Progenitor cell of endocrine pancreas (in vitro differentiated cells): ENCODE data around the gene KIAA0930. TPM values are rescaled to one million over a fixed set of nuclear protein-coding genes. Genes with fewer than 3 reads are reported as not detected.

Source experiments
- DNase-seq: peaks from one replicate; pipeline ENCODE4 v3.0.0; 2021; ENCODE audit warnings: low spot score; ENCODE audit not compliant: unreplicated experiment
- H3K27ac Mint-ChIP-seq: 2 replicates; pipeline ENCODE4 v1.8.0; 2021; ENCODE audit warnings: mild to moderate bottlenecking, moderate library complexity, mixed read lengths
- H3K27me3 Mint-ChIP-seq: 2 replicates; pipeline ENCODE4 v1.8.0; 2021; ENCODE audit warnings: mixed read lengths
- H3K36me3 Mint-ChIP-seq: 2 replicates; pipeline ENCODE4 v1.8.0; 2022; ENCODE audit warnings: mixed read lengths; ENCODE audit not compliant: insufficient read depth
- H3K4me1 Mint-ChIP-seq: 2 replicates; pipeline ENCODE4 v1.8.0; 2021; ENCODE audit warnings: low read depth, mixed read lengths
- H3K4me3 Mint-ChIP-seq: 2 replicates; pipeline ENCODE4 v1.8.0; 2021; ENCODE audit warnings: low read depth, mild to moderate bottlenecking, moderate library complexity, mixed read lengths
- H3K9me3 Mint-ChIP-seq: 2 replicates; pipeline ENCODE4 v1.8.0; 2021; ENCODE audit warnings: low read depth, mixed read lengths
- total RNA-seq: library from RNA; stranded (reverse); gene quantifications from 2 replicates; pipeline ENCODE4 v1.2.1, GENCODE V29; 2021
- TF ChIP-seq, protein P1 (sequence below): fragments of 200-600 bp; sonication (generic); IDR thresholded peaks from one replicate; pipeline ENCODE4 v1.5.0; 2021; ENCODE audit warnings: antibody characterized with exemption, mild to moderate bottlenecking; ENCODE audit not compliant: unreplicated experiment

KIAA0930 gene
- total RNA-seq, 1 donor from 2014 or later = 45.3 TPM

DNA sequence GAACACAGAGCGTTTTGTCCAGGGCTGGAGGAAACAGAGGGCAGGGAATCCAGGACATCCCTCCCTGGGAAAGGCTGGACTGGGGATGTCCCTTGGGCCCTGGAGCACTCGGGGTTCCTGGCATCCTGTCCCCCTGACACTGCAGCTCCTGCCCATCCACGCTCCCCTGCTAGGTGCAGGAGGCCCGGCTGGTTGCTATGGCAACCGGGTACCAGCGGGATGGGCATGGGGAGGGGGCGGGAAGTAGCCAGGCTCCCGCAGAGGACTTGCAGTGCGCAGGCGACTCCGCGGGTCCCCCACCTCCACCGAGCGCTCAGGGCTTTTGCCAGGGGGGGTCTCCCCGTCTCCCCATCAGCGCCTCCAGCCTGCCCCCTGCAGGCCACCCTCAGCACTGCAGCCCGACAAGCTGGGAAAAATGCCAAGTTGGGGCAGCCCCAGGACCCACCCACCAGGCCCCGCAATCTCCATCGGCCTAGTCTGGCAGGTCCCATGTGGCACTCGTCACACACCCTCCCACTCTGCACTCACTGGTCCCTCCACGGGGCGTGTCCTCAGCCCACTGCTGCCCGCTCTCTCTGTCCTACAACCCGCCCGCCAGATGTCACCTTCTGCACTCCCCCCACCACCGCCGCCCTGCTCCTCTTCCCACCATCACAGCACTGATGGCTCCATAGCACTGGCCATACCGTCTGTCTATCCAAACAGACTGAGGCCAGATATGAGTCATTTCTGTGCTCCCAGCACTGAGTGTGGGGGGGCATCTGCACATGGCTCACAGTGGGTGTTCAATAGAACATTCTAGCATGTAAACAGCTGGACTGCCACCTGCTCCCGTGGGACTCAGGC, 31.5 kb downstream of the KIAA0930 start:
- TF ChIP-seq, protein P1, sequence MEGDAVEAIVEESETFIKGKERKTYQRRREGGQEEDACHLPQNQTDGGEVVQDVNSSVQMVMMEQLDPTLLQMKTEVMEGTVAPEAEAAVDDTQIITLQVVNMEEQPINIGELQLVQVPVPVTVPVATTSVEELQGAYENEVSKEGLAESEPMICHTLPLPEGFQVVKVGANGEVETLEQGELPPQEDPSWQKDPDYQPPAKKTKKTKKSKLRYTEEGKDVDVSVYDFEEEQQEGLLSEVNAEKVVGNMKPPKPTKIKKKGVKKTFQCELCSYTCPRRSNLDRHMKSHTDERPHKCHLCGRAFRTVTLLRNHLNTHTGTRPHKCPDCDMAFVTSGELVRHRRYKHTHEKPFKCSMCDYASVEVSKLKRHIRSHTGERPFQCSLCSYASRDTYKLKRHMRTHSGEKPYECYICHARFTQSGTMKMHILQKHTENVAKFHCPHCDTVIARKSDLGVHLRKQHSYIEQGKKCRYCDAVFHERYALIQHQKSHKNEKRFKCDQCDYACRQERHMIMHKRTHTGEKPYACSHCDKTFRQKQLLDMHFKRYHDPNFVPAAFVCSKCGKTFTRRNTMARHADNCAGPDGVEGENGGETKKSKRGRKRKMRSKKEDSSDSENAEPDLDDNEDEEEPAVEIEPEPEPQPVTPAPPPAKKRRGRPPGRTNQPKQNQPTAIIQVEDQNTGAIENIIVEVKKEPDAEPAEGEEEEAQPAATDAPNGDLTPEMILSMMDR = peak; percentile 69

DNA sequence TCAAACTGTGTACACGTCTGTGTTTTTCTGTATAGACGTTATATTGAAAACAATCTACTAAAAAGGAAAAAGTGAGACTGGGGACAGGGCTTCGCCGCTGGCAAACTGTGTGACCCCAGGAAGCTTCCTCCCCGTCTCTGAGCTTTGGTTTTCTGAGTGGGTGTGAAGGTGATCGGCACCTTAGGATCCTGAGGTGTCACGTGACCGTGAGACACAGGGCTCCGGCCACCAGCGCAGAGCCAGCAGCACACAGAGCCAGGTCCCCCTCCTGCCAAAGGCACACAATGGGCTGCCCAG, 32.0 kb downstream of the KIAA0930 start:
- H3K9me3 Mint-ChIP-seq = no peaks in the 10 kb centered on the region
- TF ChIP-seq, protein P1 = no peak
- peak overlapping the region; percentile 67 for H3K27ac Mint-ChIP-seq
- H3K36me3 Mint-ChIP-seq = peaks cover 4% of the 10 kb centered on the region
- no peak for DNase-seq
- H3K4me3 Mint-ChIP-seq = no peak overlapping the region
- peaks cover 8% of the 10 kb centered on the region for H3K27me3 Mint-ChIP-seq
- H3K4me1 Mint-ChIP-seq = peaks cover 5% of the 10 kb centered on the region

More for the DNA sequence above, 31.5 kb downstream of the KIAA0930 start:
- no peak overlapping the region for H3K4me3 Mint-ChIP-seq
- no peak for DNase-seq
- H3K36me3 Mint-ChIP-seq = peaks cover 4% of the 10 kb centered on the region
- H3K27me3 Mint-ChIP-seq = peaks cover 8% of the 10 kb centered on the region
- H3K4me1 Mint-ChIP-seq = peaks cover 5% of the 10 kb centered on the region
- H3K9me3 Mint-ChIP-seq = no peaks in the 10 kb centered on the region
- no peak overlapping the region for H3K27ac Mint-ChIP-seq

DNA sequence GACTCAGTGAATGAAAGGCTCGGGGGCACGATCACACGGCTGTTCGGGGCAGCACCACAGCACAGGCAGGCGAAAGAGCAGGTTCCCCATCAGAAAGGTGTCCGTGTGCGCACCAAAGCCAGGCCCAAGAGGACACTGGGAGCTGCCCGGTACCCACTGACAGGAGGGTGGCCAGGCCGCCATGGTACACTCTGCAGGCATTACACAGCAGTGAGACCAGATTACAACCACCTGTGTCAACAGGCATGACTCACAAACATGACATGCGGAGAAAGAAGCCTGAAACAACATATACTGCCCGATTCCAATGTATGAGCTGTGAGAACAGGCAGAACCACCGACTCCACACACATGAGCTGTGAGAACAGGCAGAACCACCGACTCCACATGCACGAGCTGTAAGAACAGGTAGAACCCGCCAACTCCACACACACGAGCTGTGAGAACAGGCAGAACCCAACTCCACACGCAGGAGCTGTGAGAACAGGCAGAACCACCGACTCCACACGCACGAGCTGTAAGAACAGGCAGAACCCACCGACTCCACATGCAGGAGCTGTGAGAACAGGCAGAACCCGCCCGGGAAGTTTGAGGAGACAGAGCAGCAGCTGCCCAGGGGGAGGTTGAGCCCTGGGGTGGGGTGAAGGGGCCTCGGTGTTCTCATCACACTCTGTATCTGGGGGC, 32.6 kb downstream of the KIAA0930 start:
- DNase-seq = no peak
- Mint-ChIP-seq H3K9me3 (no peaks in the 10 kb centered on the region), H3K36me3 (peaks cover 4% of the 10 kb centered on the region), H3K27me3 (peaks cover 6% of the 10 kb centered on the region), H3K4me1 (peaks cover 5% of the 10 kb centered on the region), H3K4me3 (no peak overlapping the region), H3K27ac (peak overlapping the region; percentile 67)
- TF ChIP-seq, protein P1 = no peak

DNA sequence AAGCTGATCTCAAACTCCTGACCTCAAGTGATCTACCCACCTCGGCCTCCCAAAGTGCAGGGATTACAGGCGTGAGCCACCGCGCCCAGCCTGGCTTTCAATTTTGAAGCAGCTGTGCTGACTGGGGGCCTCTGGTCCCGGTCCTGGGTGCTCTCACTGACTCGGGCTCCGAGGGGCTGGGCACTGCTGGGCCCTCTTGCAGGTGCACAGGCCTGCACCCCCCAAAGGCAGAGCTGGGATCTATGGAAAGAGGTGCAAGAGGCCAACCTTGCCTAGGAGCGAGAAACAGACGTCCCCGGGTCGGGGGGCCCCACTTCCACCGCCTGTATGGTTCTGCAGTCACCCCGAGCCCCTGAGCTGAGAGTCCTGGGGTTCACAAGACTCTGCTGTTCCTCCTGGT, 33.2 kb downstream of the KIAA0930 start:
- no peaks in the 10 kb centered on the region for H3K9me3 Mint-ChIP-seq
- TF ChIP-seq, protein P1 = no peak
- H3K27me3 Mint-ChIP-seq = no peaks in the 10 kb centered on the region
- no peak for DNase-seq
- H3K4me1 Mint-ChIP-seq = peaks cover 3% of the 10 kb centered on the region
- H3K36me3 Mint-ChIP-seq = peaks cover 4% of the 10 kb centered on the region
- no peak overlapping the region for H3K4me3 Mint-ChIP-seq
- H3K27ac Mint-ChIP-seq = no peak overlapping the region

DNA sequence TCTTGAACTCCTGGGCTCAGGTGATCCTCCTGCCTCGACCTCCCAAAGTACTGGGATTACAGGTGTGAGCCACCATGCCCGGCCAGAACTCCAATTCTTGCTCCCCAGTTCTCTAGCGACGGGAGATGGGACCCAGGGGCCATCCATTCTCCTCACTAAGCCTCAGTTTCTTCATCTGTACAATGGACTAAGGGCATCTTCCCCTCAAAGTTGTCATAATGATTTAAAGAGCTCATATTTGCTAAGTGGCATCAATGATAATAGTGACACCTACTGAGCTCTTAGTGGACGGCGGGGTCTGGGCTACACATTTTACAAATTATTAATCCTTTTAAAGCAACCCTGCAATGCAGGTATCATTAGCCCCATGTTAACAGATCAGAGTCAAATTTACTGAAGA, 34.5 kb downstream of the KIAA0930 start:
- H3K27me3 Mint-ChIP-seq = no peaks in the 10 kb centered on the region
- no peak overlapping the region for H3K4me3 Mint-ChIP-seq

More for the DNA sequence above, 34.5 kb downstream of the KIAA0930 start:
- Mint-ChIP-seq H3K36me3 (peaks cover 1% of the 10 kb centered on the region), H3K27ac (no peak overlapping the region), H3K9me3 (no peaks in the 10 kb centered on the region), H3K4me1 (peaks cover 7% of the 10 kb centered on the region)
- TF ChIP-seq, protein P1 = no peak
- no peak for DNase-seq
